ENCODE results near the gene C19orf33. TPM values are rescaled to one million over a fixed set of nuclear protein-coding genes. Genes with fewer than 3 reads are reported as not detected.

Gene C19orf33
- total RNA-seq, 6 donors from 2014 or later = 65.0 to 251 (median 144) TPM

GRCh38 chr19:38266981-38267597 is 37.0 kb upstream of the C19orf33 start:
- no peaks in the 10 kb centered on the region for H3K27me3 ChIP-seq
- peaks cover 16 to 59% (median 32%) of the 10 kb centered on the region in 4 donors for H3K4me1 ChIP-seq
- no peak for ATAC-seq (ENCODE audit: low FRiP score in 2 of 2)
- no peaks in the 10 kb centered on the region for H3K36me3 ChIP-seq
- H3K9me3 ChIP-seq = no peaks in the 10 kb centered on the region
- peak overlapping the region in 3 of 4 donors; percentile 3 to 78 (median 76) for H3K4me3 ChIP-seq
- WGBS, 2 donors = 46 to 65% methylated on average over 11 to 12 of the region's 12 CpGs
- TF ChIP-seq POLR2AphosphoS5 (IDR thresholded peaks at IDR 0.05) (peak in 1 of 2 donors; percentile 38), EP300 (IDR thresholded peaks at IDR 0.05) (no peak)
- peak overlapping the region; percentile 72 to 97 (median 93) for H3K27ac ChIP-seq
- DNase-seq = no peak

GRCh38 chr19:38267761-38268483 is 36.1 kb upstream of the C19orf33 start:
- H3K36me3 ChIP-seq = no peaks in the 10 kb centered on the region
- peak overlapping the region; percentile 72 to 97 (median 93) for H3K27ac ChIP-seq
- DNase-seq (peak in 1 of 2 donors; percentile 79), ATAC-seq (ENCODE audit: low FRiP score in 2 of 2) (no peak)
- peaks cover 16 to 59% (median 32%) of the 10 kb centered on the region in 4 donors for H3K4me1 ChIP-seq
- H3K4me3 ChIP-seq = peak overlapping the region in 1 of 4 donors; percentile 76
- H3K27me3 ChIP-seq = no peaks in the 10 kb centered on the region
- H3K9me3 ChIP-seq = no peaks in the 10 kb centered on the region
- TF ChIP-seq EP300 (IDR thresholded peaks at IDR 0.05) (no peak), POLR2A (IDR thresholded peaks at IDR 0.05) (no peak)
- TF ChIP-seq, protein P1, sequence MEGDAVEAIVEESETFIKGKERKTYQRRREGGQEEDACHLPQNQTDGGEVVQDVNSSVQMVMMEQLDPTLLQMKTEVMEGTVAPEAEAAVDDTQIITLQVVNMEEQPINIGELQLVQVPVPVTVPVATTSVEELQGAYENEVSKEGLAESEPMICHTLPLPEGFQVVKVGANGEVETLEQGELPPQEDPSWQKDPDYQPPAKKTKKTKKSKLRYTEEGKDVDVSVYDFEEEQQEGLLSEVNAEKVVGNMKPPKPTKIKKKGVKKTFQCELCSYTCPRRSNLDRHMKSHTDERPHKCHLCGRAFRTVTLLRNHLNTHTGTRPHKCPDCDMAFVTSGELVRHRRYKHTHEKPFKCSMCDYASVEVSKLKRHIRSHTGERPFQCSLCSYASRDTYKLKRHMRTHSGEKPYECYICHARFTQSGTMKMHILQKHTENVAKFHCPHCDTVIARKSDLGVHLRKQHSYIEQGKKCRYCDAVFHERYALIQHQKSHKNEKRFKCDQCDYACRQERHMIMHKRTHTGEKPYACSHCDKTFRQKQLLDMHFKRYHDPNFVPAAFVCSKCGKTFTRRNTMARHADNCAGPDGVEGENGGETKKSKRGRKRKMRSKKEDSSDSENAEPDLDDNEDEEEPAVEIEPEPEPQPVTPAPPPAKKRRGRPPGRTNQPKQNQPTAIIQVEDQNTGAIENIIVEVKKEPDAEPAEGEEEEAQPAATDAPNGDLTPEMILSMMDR (IDR thresholded peaks at IDR 0.05) = no peak
- WGBS, 2 donors = 54 to 58% methylated on average over 12 of the region's 12 CpGs

DNA sequence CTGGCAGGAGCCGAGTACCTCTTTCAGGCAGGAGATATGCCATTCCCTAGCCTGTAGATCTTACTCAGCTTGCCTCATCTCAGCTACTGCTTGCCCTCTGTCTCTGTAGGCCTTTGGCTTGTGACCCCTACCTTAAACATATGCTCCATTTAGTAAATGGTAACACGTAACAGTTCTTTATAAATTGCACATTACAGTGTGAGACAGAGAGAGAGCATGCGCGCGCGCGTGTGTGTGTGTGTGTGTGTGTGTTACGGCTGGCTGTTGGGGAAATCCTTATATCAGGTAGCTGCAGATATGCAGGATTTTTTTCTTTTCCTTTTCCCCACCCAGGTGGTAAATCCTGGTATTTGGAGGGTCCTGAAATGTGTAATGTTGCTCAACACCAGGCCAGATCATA is 35.5 kb upstream of the C19orf33 start:
- peaks cover 16 to 59% (median 30%) of the 10 kb centered on the region in 4 donors for H3K4me1 ChIP-seq
- H3K4me3 ChIP-seq = no peak overlapping the region
- DNase-seq = no peak
- TF ChIP-seq, protein P1 (IDR thresholded peaks at IDR 0.05) = no peak
- TF ChIP-seq POLR2A (IDR thresholded peaks at IDR 0.05) (no peak), EP300 (IDR thresholded peaks at IDR 0.05) (no peak), POLR2AphosphoS5 (IDR thresholded peaks at IDR 0.05) (no peak)
- H3K36me3 ChIP-seq = no peaks in the 10 kb centered on the region
- H3K27ac ChIP-seq = peak overlapping the region; percentile 72 to 97 (median 93)
- ATAC-seq (ENCODE audit: low FRiP score in 2 of 2) = no peak
- H3K9me3 ChIP-seq = no peaks in the 10 kb centered on the region
- WGBS, 2 donors = 56 to 64% methylated on average over 8 of the region's 8 CpGs
- no peaks in the 10 kb centered on the region for H3K27me3 ChIP-seq

- peak overlapping the region in 1 of 4 donors; percentile 7 for H3K27ac ChIP-seq
- no peak overlapping the region for H3K4me3 ChIP-seq
- H3K4me1 ChIP-seq = peaks cover 17 to 56% (median 35%) of the 10 kb centered on the region in 4 donors
- H3K9me3 ChIP-seq = no peaks in the 10 kb centered on the region
- WGBS, 2 donors = 73 to 74% methylated on average over 5 of the region's 5 CpGs
- no peak for DNase-seq
- TF ChIP-seq EP300 (IDR thresholded peaks at IDR 0.05) = no peak
- TF ChIP-seq, protein P1 (IDR thresholded peaks at IDR 0.05) = no peak
- TF ChIP-seq POLR2AphosphoS5 (IDR thresholded peaks at IDR 0.05) = no peak
- TF ChIP-seq POLR2A (IDR thresholded peaks at IDR 0.05) = no peak
- no peak for ATAC-seq (ENCODE audit: low FRiP score in 2 of 2)
- H3K27me3 ChIP-seq = no peaks in the 10 kb centered on the region
- no peaks in the 10 kb centered on the region for H3K36me3 ChIP-seq
Observed at GRCh38 chr19:38270587-38271167, 33.4 kb upstream of the C19orf33 start.

GRCh38 chr19:38273499-38273898 is 30.6 kb upstream of the C19orf33 start:
- no peak overlapping the region for H3K27ac ChIP-seq
- peaks cover 30 to 45% (median 44%) of the 10 kb centered on the region in 4 donors for H3K4me1 ChIP-seq
- WGBS, 2 donors = 64 to 69% methylated on average over 2 of the region's 2 CpGs

More at GRCh38 chr19:38273499-38273898, 30.6 kb upstream of the C19orf33 start:
- DNase-seq (no peak), ATAC-seq (ENCODE audit: low FRiP score in 2 of 2) (no peak)
- Histone ChIP-seq H3K27me3 (no peaks in the 10 kb centered on the region), H3K36me3 (no peaks in the 10 kb centered on the region), H3K9me3 (no peaks in the 10 kb centered on the region), H3K4me3 (no peak overlapping the region)
- no peak for TF ChIP-seq POLR2AphosphoS5 (IDR thresholded peaks at IDR 0.05)
- TF ChIP-seq POLR2A (IDR thresholded peaks at IDR 0.05) = no peak
- no peak for TF ChIP-seq EP300 (IDR thresholded peaks at IDR 0.05)
- TF ChIP-seq, protein P1 (IDR thresholded peaks at IDR 0.05) = no peak
